ENCODE results near the gene VPREB3. TPM values are rescaled to one million over a fixed set of nuclear protein-coding genes. Genes with fewer than 3 reads are reported as not detected.

VPREB3 gene
- total RNA-seq, 1 experiment from 2014 or later, result not detected

DNA sequence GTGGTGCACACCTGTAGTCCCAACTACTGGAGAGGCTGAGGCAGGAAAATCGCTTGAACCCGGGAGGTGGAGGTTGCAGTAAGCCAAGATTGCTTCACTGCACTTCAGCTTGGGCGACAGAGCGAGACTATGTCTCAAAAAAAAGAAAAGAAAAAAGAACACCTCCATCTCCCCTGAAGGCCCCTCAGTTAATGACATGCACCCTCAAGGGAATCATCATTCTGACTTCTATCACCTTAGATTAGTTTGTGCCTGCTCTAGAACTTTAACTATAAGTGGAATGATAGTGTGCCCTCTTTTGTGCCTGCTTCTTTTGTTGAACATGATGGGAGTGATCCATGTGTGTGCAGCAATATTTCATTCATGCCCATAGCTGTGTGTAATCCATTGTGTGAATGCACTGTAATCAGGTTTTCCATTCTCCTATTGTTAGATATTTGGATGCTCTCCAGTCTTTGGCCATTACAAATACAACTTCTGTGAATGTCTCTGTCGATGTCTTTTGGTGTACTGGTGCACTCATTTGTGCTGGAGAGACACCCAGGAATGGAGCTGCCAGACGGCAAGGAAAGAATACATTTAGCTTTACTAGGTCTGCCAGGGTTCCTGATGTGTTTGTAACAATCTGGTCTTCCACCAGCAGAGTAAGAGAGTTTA lies 883 bp upstream of the VPREB3 start:
- Mint-ChIP-seq H3K27me3 (ENCODE audit: unreplicated experiment) (no peaks in the 10 kb centered on the region), H3K4me1 (ENCODE audit: low read depth, unreplicated experiment) (peaks cover 7% of the 10 kb centered on the region), H3K36me3 (ENCODE audit: insufficient read depth, unreplicated experiment) (peaks cover 27% of the 10 kb centered on the region), H3K9me3 (ENCODE audit: low read depth, unreplicated experiment) (no peaks in the 10 kb centered on the region), H3K27ac (ENCODE audit: unreplicated experiment) (no peak overlapping the region), H3K4me3 (ENCODE audit: low read depth, unreplicated experiment) (no peak overlapping the region)
- TF ChIP-seq, protein P1, sequence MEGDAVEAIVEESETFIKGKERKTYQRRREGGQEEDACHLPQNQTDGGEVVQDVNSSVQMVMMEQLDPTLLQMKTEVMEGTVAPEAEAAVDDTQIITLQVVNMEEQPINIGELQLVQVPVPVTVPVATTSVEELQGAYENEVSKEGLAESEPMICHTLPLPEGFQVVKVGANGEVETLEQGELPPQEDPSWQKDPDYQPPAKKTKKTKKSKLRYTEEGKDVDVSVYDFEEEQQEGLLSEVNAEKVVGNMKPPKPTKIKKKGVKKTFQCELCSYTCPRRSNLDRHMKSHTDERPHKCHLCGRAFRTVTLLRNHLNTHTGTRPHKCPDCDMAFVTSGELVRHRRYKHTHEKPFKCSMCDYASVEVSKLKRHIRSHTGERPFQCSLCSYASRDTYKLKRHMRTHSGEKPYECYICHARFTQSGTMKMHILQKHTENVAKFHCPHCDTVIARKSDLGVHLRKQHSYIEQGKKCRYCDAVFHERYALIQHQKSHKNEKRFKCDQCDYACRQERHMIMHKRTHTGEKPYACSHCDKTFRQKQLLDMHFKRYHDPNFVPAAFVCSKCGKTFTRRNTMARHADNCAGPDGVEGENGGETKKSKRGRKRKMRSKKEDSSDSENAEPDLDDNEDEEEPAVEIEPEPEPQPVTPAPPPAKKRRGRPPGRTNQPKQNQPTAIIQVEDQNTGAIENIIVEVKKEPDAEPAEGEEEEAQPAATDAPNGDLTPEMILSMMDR (IDR thresholded peaks at IDR 0.05; ENCODE audit: unreplicated experiment), result no peak
- no peak for DNase-seq
- intact Hi-C loops (cut with micrococcal nuclease; ENCODE audit: unreplicated experiment), result no loop called here
- CTCF ChIA-PET, result interaction anchor here (0.6 kb wide), 1 partner anchor 95 kb away, joined by 3 read pairs; no protein-coding TSS in a partner anchor
- BruUV-seq (replicated peaks), result no TSS peak

DNA sequence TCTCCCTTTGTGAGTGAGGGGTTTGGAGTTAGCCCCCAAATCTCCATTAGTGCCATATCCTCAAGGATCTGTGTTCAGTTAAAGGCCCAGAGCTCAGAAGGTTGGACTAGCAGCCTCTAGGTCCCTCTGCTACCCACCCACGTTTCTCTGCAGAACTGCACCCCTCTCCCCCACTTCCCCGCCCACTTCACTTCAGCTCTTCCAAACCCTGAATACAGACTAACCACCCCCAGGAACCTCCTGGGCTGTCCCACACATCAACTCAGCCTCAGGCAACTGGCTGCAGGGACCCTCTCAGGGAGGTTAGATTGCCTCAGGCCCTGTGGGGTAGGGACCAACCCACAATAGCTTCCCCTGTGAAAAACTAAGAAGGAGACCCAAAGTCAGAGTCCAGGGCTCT lies 840 bp downstream of the VPREB3 start:
- Mint-ChIP-seq H3K4me3 (ENCODE audit: low read depth, unreplicated experiment) (no peak overlapping the region), H3K4me1 (ENCODE audit: low read depth, unreplicated experiment) (peaks cover 15% of the 10 kb centered on the region), H3K36me3 (ENCODE audit: insufficient read depth, unreplicated experiment) (peaks cover 26% of the 10 kb centered on the region), H3K27ac (ENCODE audit: unreplicated experiment) (no peak overlapping the region), H3K9me3 (ENCODE audit: low read depth, unreplicated experiment) (no peaks in the 10 kb centered on the region), H3K27me3 (ENCODE audit: unreplicated experiment) (no peaks in the 10 kb centered on the region)
- no TSS peak for BruUV-seq (replicated peaks)
- CTCF ChIA-PET, result no interaction called here
- DNase-seq, result no peak
- intact Hi-C loops (cut with micrococcal nuclease; ENCODE audit: unreplicated experiment), result no loop called here
- TF ChIP-seq, protein P1 (IDR thresholded peaks at IDR 0.05; ENCODE audit: unreplicated experiment), result no peak

DNA sequence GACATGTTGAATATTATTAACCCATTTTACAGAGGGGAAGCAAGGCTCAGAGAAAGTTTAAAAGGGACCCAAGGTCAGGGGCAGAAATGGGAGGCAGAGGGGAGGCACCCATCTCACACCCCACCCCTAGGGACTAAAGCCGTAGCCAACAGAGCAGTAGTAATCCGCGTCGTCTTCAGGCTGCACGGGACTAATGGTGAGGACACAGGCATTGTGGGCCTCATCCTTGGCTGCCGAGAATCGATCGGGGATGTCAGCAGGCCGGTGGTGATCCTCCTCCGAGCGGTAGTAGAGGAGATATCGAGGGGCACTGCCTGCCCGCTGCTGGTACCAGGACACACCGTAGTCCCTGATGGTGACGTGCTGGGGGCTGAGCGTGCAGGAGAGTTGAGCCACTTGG lies 1.5 kb downstream of the VPREB3 start:
- H3K4me1 Mint-ChIP-seq (ENCODE audit: low read depth, unreplicated experiment), result peaks cover 15% of the 10 kb centered on the region
- BruUV-seq (replicated peaks), result no TSS peak
- H3K27ac Mint-ChIP-seq (ENCODE audit: unreplicated experiment), result peak overlapping the region; percentile 78
- H3K27me3 Mint-ChIP-seq (ENCODE audit: unreplicated experiment), result no peaks in the 10 kb centered on the region
- intact Hi-C loops (cut with micrococcal nuclease; ENCODE audit: unreplicated experiment), result no loop called here
- no peaks in the 10 kb centered on the region for H3K9me3 Mint-ChIP-seq (ENCODE audit: low read depth, unreplicated experiment)
- DNase-seq, result no peak
- peaks cover 26% of the 10 kb centered on the region for H3K36me3 Mint-ChIP-seq (ENCODE audit: insufficient read depth, unreplicated experiment)
- TF ChIP-seq, protein P1 (IDR thresholded peaks at IDR 0.05; ENCODE audit: unreplicated experiment), result no peak
- H3K4me3 Mint-ChIP-seq (ENCODE audit: low read depth, unreplicated experiment), result peak overlapping the region; percentile 90
- CTCF ChIA-PET, result no interaction called here

DNA sequence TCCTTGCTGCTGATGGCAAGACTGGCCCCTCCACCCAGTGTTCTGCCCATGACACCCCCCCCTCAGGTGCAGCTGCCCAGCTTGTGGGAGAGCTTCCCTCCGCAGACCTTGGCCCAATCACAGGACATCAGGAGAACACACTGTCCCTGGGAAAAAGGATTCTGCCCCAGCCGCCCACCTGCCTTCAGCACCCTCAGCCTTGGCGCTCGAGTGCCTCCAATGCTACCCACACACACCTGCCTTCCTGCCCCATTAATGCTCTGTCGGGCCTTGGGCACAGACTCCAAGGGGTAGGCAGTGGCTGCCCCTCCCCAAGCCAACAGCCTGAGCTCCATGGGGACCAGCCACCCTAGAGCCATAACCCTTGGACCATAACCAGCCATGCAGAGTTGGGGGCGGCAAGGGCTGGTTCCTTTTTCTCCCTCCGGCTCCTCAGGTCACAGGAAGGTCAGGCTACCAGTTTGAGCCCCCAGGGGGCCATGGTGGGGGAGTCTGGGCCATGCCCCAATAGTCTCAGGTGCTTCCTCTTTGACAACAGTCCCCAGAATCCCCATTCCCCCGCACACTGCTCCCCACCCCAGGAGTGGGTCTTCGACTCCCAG lies 2.0 kb downstream of the VPREB3 start:
- H3K4me3 Mint-ChIP-seq (ENCODE audit: low read depth, unreplicated experiment), result peak overlapping the region; percentile 90
- TF ChIP-seq, protein P1 (IDR thresholded peaks at IDR 0.05; ENCODE audit: unreplicated experiment), result no peak
- H3K4me1 Mint-ChIP-seq (ENCODE audit: low read depth, unreplicated experiment), result peaks cover 15% of the 10 kb centered on the region
- CTCF ChIA-PET, result no interaction called here
- no TSS peak for BruUV-seq (replicated peaks)
- intact Hi-C loops (cut with micrococcal nuclease; ENCODE audit: unreplicated experiment), result no loop called here
- H3K36me3 Mint-ChIP-seq (ENCODE audit: insufficient read depth, unreplicated experiment), result peaks cover 26% of the 10 kb centered on the region
- H3K27ac Mint-ChIP-seq (ENCODE audit: unreplicated experiment), result peak overlapping the region; percentile 78
- DNase-seq, result no peak
- H3K9me3 Mint-ChIP-seq (ENCODE audit: low read depth, unreplicated experiment), result no peaks in the 10 kb centered on the region
- no peaks in the 10 kb centered on the region for H3K27me3 Mint-ChIP-seq (ENCODE audit: unreplicated experiment)

Measured in Calu3 (cell line).